ENCODE data around the gene MACROD1. TPM values are rescaled to one million over a fixed set of nuclear protein-coding genes. Genes with fewer than 3 reads are reported as not detected.

MACROD1 gene
- total and polyA plus RNA-seq, 2 experiments from 2014 or later = 21.2 to 403 TPM

DNA sequence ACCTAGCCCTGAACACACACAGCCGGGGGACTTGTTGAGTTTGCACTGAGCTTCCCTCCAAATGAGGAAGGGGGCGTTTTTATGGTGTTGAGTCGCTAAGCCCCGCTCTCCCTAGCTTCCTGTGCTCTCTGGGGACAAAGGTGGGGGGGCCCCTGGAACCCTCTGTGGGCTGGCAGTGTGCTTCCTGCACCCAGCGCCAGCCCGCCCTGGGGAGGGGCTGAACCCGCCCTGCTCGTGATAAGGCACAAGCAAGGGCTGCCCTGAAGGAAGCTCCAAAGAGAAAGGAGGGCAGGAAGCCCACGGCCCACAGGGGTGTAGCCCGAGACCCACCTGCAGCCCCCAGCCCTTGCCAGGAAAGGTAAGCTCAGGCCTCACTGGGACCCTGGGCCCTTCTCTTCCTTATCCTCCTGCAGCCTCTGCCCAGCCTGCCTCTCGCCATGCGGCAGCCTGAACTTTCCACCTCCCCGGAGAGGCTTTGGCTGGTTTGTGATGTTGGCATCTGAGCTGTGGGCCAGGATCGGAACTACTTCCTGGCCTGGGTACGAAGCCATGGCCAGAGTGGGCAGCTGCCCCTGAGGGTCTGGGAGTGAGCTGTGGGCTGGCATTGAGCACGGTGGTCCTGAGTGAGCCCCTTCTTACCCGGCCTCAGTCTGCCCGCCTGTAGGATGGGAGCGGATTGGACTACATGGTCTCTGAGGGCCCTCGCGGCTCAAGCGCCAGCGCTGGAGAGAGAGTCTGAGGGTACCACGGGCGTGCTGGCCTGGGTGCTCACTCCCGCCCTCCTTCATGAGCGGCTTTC lies 40.7 kb upstream of the MACROD1 start, which contains the start of gene FERMT3:
Gene FERMT3 (plus strand): TSS at position 265 of the 799 bp plus-strand sequence. CDS start 644 bp downstream, outside the sequence.
- in situ Hi-C loops (cut with MboI) = no loop called here
- TF ChIP-seq EZH2 (IDR thresholded peaks at IDR 0.05; ENCODE audit: insufficient read depth, poor library complexity, severe bottlenecking) = no peak
- TF ChIP-seq EZH2phosphoT487 (IDR thresholded peaks at IDR 0.05; ENCODE audit: insufficient read depth, low read depth) = no peak
- 91 to 92% methylated on average over 26 to 27 of the region's 27 CpGs for WGBS, 2 experiments (ENCODE audit: low coverage in 1 of 2, low lambda C conversion rate in 2 of 2, missing lambda C conversion rate in 2 of 2)
- H3K27ac ChIP-seq = peak within 1 kb of the TSS; percentile 59
- H3K4me2 ChIP-seq (ENCODE audit: unreplicated experiment) = peak within 1 kb of the TSS; percentile 45
- no peaks in the 10 kb centered on the region for H3K79me2 ChIP-seq (ENCODE audit: insufficient read depth)
- H3K36me3 ChIP-seq (ENCODE audit: low read depth) = peaks cover 6% of the 10 kb centered on the region; the same call in 1 of the 2 replicates
- H3F3A ChIP-seq (ENCODE audit: insufficient read depth) = peaks cover 14% of the 10 kb centered on the region
- DNase-seq = no peak
- peak within 1 kb of the TSS; percentile 49 for H2AFZ ChIP-seq
- no peaks in the 10 kb centered on the region for H3K9me3 ChIP-seq (ENCODE audit: low read depth)
- no peaks in the 10 kb centered on the region for H3K27me3 ChIP-seq (replicated peaks; ENCODE audit: insufficient read depth)
- peaks cover 13% of the 10 kb centered on the region for H3K4me1 ChIP-seq (ENCODE audit: insufficient read depth)
- H3K9ac ChIP-seq = peak within 1 kb of the TSS; percentile 70
- no peaks in the 10 kb centered on the region for H3K9me2 ChIP-seq (ENCODE audit: insufficient read depth)
- H3K4me3 ChIP-seq = peak within 1 kb of the TSS; percentile 36; the same call in 1 of the 2 replicates
- no peaks in the 10 kb centered on the region for H4K20me1 ChIP-seq (ENCODE audit: insufficient read depth)

DNA sequence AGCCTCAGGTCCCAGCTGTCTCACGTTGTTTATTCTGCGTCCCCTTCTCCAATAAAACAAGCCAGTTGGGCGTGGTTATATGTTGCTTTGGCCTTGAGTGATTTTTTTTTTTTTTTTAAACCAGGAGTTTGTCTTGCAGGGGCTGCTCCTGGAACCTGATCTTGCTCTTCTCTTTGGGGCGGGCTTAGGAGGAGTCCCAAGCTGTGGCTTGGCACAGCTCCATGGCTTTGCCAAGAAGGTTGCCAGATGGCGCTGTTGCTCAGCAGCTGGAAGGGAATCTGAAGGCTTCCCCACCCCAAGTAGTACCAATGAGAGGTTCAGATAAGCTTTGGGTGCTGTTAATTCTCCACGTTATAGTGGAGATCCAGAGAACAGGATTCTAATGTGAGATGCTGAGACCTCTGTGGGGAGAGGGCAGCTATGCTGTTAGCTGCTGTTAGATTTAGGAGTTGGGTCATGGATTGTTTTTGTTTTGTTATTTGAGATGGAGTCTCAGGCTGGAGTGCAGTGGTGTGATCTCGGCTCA lies 38.6 kb upstream of the MACROD1 start:
- peaks cover 21% of the 10 kb centered on the region for H3K36me3 ChIP-seq (ENCODE audit: low read depth)

DNA sequence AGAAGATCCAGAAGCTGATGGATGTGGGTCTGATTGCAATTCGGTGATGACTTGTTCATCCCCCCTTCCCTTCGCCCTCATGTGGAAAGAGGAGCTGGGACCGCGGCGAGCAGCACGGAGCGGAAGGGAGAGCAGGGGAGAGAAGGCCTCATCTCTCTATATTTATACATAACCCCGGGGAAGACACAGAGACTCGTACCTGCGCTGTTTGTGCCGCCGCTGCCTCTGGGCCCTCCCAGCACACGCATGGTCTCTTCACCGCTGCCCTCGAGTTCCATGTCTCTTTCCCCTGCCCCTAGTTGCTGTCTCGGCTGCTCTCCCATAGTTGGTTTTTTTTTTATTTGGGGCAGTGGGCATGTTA lies 38.1 kb upstream of the MACROD1 start:
- H3K27me3 ChIP-seq (replicated peaks; ENCODE audit: insufficient read depth) = no peaks in the 10 kb centered on the region
- H3F3A ChIP-seq (ENCODE audit: insufficient read depth) = peaks cover 22% of the 10 kb centered on the region
- no peak overlapping the region for H3K27ac ChIP-seq
- H3K9me3 ChIP-seq (ENCODE audit: low read depth) = no peaks in the 10 kb centered on the region
- DNase-seq = no peak
- H3K4me3 ChIP-seq = no peak overlapping the region
- in situ Hi-C loops (cut with MboI) = no loop called here
- no peak overlapping the region for H2AFZ ChIP-seq
- WGBS, 2 experiments (ENCODE audit: low coverage in 1 of 2, low lambda C conversion rate in 2 of 2, missing lambda C conversion rate in 2 of 2) = 84 to 86% methylated on average over 16 of the region's 16 CpGs
- peaks cover 23% of the 10 kb centered on the region for H3K36me3 ChIP-seq (ENCODE audit: low read depth)
- H3K9me2 ChIP-seq (ENCODE audit: insufficient read depth) = no peaks in the 10 kb centered on the region
- no peaks in the 10 kb centered on the region for H3K79me2 ChIP-seq (ENCODE audit: insufficient read depth)
- H3K9ac ChIP-seq = no peak overlapping the region
- no peak overlapping the region for H3K4me2 ChIP-seq (ENCODE audit: unreplicated experiment)
- H4K20me1 ChIP-seq (ENCODE audit: insufficient read depth) = no peaks in the 10 kb centered on the region
- peaks cover 13% of the 10 kb centered on the region for H3K4me1 ChIP-seq (ENCODE audit: insufficient read depth)
- no peak for TF ChIP-seq EZH2phosphoT487 (IDR thresholded peaks at IDR 0.05; ENCODE audit: insufficient read depth, low read depth)
- TF ChIP-seq EZH2 (IDR thresholded peaks at IDR 0.05; ENCODE audit: insufficient read depth, poor library complexity, severe bottlenecking) = no peak

More for the DNA sequence above, 38.6 kb upstream of the MACROD1 start:
- no peaks in the 10 kb centered on the region for H4K20me1 ChIP-seq (ENCODE audit: insufficient read depth)
- no peak overlapping the region for H3K27ac ChIP-seq
- no peak overlapping the region for H3K4me3 ChIP-seq
- H3K79me2 ChIP-seq (ENCODE audit: insufficient read depth) = no peaks in the 10 kb centered on the region
- TF ChIP-seq EZH2 (IDR thresholded peaks at IDR 0.05; ENCODE audit: insufficient read depth, poor library complexity, severe bottlenecking) (no peak), EZH2phosphoT487 (IDR thresholded peaks at IDR 0.05; ENCODE audit: insufficient read depth, low read depth) (no peak)
- H3K27me3 ChIP-seq (replicated peaks; ENCODE audit: insufficient read depth) = no peaks in the 10 kb centered on the region
- 15 to 23% methylated on average over 6 to 7 of the region's 7 CpGs for WGBS, 2 experiments (ENCODE audit: low coverage in 1 of 2, low lambda C conversion rate in 2 of 2, missing lambda C conversion rate in 2 of 2)
- H3K9ac ChIP-seq = no peak overlapping the region
- DNase-seq = peak; percentile 98
- H3K4me1 ChIP-seq (ENCODE audit: insufficient read depth) = peaks cover 13% of the 10 kb centered on the region
- H3F3A ChIP-seq (ENCODE audit: insufficient read depth) = peaks cover 22% of the 10 kb centered on the region
- in situ Hi-C loops (cut with MboI) = no loop called here
- H3K9me3 ChIP-seq (ENCODE audit: low read depth) = no peaks in the 10 kb centered on the region
- H3K9me2 ChIP-seq (ENCODE audit: insufficient read depth) = no peaks in the 10 kb centered on the region
- H2AFZ ChIP-seq = no peak overlapping the region
- H3K4me2 ChIP-seq (ENCODE audit: unreplicated experiment) = no peak overlapping the region

DNA sequence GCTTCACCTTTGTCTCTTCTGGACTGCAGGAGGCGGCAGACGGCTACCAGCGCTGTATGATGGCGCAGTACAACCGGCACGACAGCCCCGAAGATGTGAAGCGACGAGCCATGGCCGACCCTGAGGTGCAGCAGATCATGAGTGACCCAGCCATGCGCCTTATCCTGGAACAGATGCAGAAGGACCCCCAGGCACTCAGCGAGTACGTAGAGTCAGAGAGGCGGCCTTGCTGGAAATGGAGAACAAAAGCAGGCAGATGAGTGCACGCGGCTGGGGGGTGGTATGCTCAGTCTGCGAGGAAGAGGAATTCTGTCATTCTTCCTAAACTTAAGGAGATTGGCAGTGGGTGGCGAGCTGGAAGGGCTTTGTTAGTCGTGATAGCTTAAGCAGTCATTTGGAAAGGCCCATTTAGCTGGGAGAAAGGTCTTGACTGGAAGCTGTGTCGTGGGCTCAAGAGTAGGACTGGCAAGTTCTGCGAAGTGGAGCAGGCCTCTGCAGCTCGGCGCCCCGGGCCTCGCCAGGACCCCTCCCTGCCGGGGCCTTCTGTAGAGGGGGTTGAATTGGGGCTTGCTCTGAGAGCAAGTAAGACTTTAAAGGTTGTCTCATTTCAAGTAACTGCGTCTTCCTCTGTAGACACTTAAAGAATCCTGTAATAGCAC lies 37.6 kb upstream of the MACROD1 start:
- Histone ChIP-seq H3K4me3 (no peak overlapping the region), H3K4me1 (ENCODE audit: insufficient read depth) (peaks cover 13% of the 10 kb centered on the region), H3K36me3 (ENCODE audit: low read depth) (peaks cover 29% of the 10 kb centered on the region), H2AFZ (no peak overlapping the region), H3K79me2 (ENCODE audit: insufficient read depth) (no peaks in the 10 kb centered on the region), H3K9ac (no peak overlapping the region), H4K20me1 (ENCODE audit: insufficient read depth) (no peaks in the 10 kb centered on the region), H3K27ac (no peak overlapping the region), H3K4me2 (ENCODE audit: unreplicated experiment) (no peak overlapping the region), H3K9me3 (ENCODE audit: low read depth) (no peaks in the 10 kb centered on the region), H3K9me2 (ENCODE audit: insufficient read depth) (no peaks in the 10 kb centered on the region), H3F3A (ENCODE audit: insufficient read depth) (peaks cover 22% of the 10 kb centered on the region), H3K27me3 (replicated peaks; ENCODE audit: insufficient read depth) (no peaks in the 10 kb centered on the region)
- in situ Hi-C loops (cut with MboI) = no loop called here
- no peak for DNase-seq
- no peak for TF ChIP-seq EZH2 (IDR thresholded peaks at IDR 0.05; ENCODE audit: insufficient read depth, poor library complexity, severe bottlenecking)
- no peak for TF ChIP-seq EZH2phosphoT487 (IDR thresholded peaks at IDR 0.05; ENCODE audit: insufficient read depth, low read depth)
- WGBS, 2 experiments (ENCODE audit: low coverage in 1 of 2, low lambda C conversion rate in 2 of 2, missing lambda C conversion rate in 2 of 2) = 90 to 92% methylated on average over 27 of the region's 27 CpGs

All from GM23248 (cell line).